M059J (cell line): ENCODE measurements around the gene SEPTIN8. TPM values are rescaled to one million over a fixed set of nuclear protein-coding genes. Genes with fewer than 3 reads are reported as not detected.

Experiments
- DNase-seq: peaks from one replicate; pipeline ENCODE4 v3.0.0-alpha.2; 2012; ENCODE audit warnings: low read depth
- total RNA-seq: library from RNA; depleted of rRNA; stranded (reverse); fragments of >200 nt; shearing (Covaris generic); gene quantifications from 2 replicates; pipeline ENCODE4 v1.2.3, GENCODE V29; 2014

SEPTIN8 gene
- total RNA-seq, 1 experiment from 2014 or later = 41.7 TPM

DNA sequence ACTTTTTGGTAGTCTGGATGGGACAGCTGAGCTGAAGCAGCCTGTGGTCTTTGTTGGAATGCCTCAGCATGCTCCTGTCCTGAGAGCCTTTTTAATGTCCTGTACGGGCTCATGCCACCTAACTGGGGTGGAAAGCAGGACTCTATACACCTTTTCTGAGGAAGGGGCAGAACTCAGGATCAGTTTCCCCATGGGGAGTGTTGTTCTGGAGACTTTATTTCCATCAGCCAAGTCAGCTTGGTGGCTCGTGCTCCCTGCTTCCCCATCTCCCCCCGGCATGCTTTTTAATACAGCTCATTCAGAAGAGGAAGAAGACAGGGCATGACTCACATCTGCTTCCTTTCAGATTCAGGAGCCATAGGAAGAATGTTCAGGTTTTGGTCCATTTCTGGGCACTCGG is 5.1 kb upstream of the SEPTIN8 start:
- peak; percentile 66 for DNase-seq

- no peak for DNase-seq
These were observed 4.0 kb upstream of the SEPTIN8 start for GRCh38 chr5:132781029-132781428.

GRCh38 chr5:132780577-132780976 is 3.5 kb upstream of the SEPTIN8 start:
- DNase-seq = no peak

GRCh38 chr5:132779961-132780360 is 2.9 kb upstream of the SEPTIN8 start:
- DNase-seq = no peak

DNA sequence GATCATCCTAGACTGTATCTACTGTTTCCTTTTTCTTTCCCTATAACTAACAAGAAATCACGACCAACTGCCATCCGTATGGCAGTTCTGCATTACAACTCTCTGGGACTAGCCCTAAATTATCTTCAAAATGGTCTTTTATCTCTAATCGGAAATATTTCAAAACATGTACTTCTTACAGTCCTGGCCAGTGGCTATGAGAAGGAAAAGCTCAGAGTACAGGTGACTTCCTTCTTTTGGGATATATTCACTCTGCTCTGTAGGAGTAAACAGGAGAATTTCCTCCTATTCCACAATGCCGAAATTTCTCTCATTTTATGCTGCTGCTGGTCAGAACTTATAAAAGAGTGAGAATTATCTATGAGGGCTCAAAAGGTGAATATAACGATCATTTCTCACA is 1.8 kb upstream of the SEPTIN8 start:
- DNase-seq = no peak

DNA sequence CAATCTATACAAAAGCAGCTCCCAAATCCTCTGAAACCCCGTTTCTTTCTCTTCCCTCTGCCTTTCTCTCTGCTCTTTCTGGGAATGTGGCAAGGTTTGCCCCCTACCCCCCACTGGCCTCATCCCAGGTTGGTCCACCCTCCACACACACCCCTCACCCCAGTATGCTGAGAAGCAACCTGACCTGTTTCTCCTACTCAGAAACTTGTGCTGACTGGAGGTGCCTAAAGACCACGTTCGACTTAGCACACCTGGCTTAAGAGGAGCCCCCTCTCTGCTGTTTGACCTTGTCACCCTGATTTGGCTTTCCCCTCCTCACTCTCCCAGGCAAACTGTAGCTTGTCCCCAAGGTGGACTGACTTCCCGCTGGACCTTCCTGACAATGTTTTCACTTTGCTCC is 1.1 kb upstream of the SEPTIN8 start:
- no peak for DNase-seq

DNA sequence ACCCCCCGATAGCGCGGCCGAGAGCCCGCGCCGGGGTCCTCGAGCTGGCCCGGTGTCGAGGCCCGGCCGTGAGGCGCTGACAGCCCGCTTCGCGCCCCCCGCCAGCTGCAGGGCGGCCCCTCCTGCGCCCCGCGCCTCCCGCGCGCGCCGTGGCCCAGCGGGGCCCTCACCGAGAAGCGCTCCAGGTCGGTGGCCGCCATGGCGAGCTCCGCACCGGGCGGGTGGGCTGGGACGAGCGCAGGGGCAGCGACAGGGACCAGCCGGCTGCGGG is 166 bp downstream of the SEPTIN8 start:
- DNase-seq = no peak

GRCh38 chr5:132776131-132776937 is 705 bp downstream of the SEPTIN8 start:
- DNase-seq = no peak

- DNase-seq = no peak
These were observed 1.5 kb downstream of the SEPTIN8 start for GRCh38 chr5:132775476-132775961.

- no peak for DNase-seq
These were observed 2.1 kb downstream of the SEPTIN8 start for GRCh38 chr5:132774896-132775295.

GRCh38 chr5:132774406-132774805 is 2.6 kb downstream of the SEPTIN8 start:
- DNase-seq = no peak

DNA sequence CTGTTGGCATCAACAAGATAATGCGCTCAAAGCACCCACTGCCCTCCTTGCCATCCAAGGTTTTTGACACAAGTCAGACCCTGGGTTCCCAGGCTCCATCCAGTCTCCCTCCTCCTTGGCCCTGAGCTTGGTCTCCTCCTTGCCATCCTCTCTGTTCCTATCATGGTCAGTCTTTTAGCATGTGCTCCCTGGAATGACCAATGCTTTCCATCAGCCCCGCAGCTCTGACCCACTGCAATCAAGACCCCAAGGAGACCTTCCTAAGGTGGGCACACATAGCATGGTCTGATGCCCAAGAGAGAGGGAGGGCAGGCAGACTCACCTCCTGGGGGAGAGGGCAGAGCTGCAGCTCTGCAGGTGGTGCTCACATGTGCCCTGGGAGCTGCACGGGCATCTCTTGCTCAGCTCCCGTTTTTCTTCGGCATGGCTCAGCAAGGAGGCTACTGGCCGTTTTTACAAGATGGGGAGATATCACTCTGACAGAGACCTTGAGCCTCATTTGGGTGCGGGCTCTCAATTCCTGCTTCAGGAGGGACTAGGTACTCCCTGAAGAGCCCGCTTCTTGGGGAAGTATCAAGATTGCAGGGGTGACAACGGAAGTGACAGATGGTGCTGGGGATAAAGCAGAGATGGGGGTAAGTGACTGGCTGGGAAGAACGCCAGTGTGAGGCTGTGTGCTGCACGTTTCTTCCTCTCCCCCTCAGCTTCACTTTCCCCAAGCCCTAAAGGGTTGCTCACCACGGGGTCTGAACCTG is 3.3 kb downstream of the SEPTIN8 start:
- no peak for DNase-seq

DNA sequence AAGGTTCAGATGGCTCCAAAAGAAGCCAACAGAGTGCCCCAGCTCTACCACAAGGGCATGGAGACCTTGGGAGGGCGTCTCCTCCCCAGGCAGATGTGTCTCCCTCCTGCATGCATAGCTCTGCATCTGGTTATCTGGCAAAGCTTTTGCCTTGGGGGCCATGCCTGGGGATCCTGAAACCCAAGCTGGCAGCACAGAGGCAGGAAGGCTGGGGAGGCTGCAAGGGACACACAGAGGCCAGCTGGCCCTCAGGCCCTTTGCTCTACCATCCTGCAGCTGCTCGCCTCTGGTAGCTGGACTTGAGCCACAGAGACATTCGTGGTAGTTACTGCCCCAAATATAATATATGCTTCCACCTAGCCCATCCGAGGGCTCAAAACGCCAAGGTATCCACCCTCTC is 3.9 kb downstream of the SEPTIN8 start:
- no peak for DNase-seq

DNA sequence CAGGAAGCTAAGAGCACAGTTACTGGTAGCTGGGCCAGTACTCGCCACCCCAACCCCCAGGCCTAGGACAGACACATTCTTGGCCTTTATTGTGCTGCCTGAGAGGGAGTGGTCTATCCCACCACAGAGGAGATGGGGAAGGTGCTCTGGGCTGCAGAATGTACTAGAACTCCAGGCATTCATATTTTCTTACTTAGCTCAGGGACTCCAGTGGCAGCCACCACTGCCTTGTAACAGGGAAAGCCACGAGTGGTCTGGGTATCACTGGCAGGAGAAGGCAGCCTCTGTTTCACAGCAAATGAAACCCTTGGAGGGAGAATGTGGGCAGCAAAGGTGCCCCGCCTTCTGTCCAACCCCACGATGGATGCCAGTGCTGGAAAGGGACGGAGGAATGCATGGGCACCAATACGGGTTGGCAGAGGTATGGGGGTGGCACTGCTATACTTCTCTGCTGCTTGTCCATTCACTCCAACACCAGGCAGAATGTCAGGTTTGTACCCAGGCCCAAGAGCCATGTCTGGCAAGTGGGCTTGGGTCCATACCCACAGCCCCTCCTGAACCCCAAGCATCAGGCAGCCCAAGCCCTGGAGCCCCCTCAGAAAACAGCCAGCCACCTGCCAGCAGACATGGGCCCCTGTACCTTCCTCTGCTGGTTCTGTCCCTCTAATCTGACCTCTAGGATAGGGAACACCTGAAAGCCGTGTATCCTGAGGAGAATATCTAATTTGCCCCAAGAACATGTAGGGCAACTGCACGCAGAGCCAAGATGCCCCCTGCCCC is 4.6 kb downstream of the SEPTIN8 start:
- no peak for DNase-seq

DNA sequence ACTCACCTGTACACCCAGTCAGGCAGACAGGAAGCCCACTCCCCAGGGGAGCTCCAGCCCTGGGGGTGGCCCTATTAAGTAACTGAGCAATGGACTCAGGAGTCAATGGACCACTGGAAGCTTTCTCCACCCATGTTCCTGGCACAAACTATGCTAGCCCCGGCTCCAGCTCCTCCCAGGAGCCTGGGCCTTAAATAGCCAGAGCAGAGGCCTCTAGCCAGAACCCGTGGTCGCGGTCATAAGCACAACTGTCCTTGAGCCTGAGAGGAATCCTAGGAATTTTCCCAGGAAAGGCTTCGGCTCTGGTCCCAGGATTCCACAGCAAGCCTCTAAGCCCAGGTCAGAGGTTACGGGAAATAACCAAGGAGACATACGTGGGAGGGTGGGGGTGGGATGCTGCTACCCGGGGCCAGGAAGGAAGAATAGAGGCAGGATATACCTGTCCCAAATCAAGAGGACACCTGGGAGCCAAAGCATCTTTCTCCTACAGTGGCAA is 5.5 kb downstream of the SEPTIN8 start:
- peak; percentile 51 for DNase-seq

- DNase-seq = no peak
These were observed 6.4 kb downstream of the SEPTIN8 start for GRCh38 chr5:132770476-132771159.

GRCh38 chr5:132768485-132768868 is 8.6 kb downstream of the SEPTIN8 start:
- no peak for DNase-seq

DNA sequence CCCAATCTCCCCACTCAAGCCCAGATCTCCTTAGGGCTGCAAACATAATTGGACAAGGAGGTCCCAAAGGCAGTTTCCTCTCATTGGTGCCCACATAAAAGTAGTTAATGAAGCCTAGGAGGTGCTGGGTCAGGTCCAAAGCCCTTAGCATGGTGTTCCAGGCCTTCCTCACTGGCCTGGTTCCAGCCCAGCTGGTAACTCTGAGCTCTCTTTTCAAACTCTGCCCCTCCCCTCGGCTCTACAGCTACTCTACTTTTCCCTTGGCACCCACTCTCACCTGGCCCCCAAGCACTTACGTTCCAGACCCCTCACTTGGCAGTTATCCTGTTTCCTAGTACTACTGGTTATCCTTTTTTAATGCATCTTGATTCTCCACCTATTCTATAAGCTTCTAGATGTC is 9.9 kb downstream of the SEPTIN8 start:
- no peak for DNase-seq

DNA sequence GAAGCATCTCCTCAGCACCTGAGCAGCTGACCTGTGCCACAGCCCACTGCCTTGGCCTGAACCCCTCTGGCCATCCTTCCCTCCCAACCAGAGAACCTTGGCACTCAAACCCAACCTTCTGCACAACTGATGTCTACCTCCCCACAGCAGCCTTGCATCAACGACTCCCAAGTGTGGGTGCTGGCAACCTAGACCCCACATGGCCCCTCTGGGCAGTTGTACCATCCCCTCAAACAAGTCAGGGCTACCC is 10.3 kb downstream of the SEPTIN8 start:
- no peak for DNase-seq

DNA sequence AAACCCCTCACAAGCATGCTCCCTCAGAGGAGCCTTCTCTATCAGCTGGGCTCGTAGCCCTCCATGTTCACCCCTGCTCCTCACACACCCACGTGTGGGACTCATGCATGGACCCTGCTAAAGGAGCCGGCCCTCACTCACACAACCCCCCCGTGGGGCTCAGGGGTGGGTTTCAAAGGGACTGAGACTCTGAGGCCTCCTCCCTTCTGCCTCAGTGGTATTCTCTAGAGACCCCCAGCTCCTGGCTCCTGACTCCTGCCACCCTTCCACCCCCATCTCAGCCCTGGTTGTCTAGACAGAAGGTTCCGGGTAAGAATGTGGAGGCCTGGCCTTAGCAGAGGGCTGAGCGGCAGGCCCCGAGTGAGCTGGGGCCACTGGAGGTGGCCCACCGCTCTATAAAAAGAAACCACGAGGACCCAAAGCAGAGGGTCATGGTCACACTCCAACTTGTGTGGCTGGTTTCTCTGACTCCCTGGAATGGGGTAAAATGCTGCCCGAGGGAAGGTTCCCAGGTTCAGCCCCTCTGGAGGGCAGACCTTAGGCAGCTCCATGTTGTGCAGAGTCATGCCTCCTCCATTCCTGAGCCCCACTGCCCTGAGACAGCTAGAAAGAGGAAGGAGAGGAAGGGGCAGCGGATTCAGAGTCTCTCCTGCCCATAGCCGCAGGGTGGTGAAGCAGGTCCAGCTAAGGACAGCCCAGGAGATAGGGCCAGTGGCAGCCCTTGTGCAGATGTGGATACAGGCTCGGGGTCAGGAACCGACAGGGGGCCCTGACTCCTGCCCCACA is 10.8 kb downstream of the SEPTIN8 start:
- no peak for DNase-seq

GRCh38 chr5:132765311-132766019 is 11.6 kb downstream of the SEPTIN8 start:
- DNase-seq = no peak
